ENCODE data around the gene SLC12A2. TPM values are rescaled to one million over a fixed set of nuclear protein-coding genes. Genes with fewer than 3 reads are reported as not detected.

Gene SLC12A2
- total and polyA plus RNA-seq, 9 of the 15 experiments (the other 6 are each of a cell fraction or from before 2014, with no cell fraction given) = 5.1 to 20.3 (median 12.6) TPM

GRCh38 chr5:128083033-128083810, at the start of gene SLC12A2 (continued):
- TF ChIP-seq REST (IDR thresholded peaks at IDR 0.05; ENCODE audit: borderline replicate concordance) = no peak
- no peak for TF ChIP-seq REST (CRISPR knock-in tag; IDR thresholded peaks at IDR 0.05; ENCODE audit: low read depth)
- no peak for TF ChIP-seq TSHZ1 (CRISPR knock-in tag; IDR thresholded peaks at IDR 0.05)
- TF ChIP-seq PHB2 (IDR thresholded peaks at IDR 0.05; ENCODE audit: low read depth) = no peak
- TF ChIP-seq ARID4B (CRISPR knock-in tag; IDR thresholded peaks at IDR 0.05) = peak; percentile 87
- no peak for TF ChIP-seq FOXO4 (CRISPR knock-in tag; IDR thresholded peaks at IDR 0.05)
- peak; percentile 83 for TF ChIP-seq TFAP4 (CRISPR knock-in tag; IDR thresholded peaks at IDR 0.05; ENCODE audit: borderline replicate concordance)
